ENCODE data around the gene OR2F2. TPM values are rescaled to one million over a fixed set of nuclear protein-coding genes. Genes with fewer than 3 reads are reported as not detected.

OR2F2 gene
- total RNA-seq, 1 donor from 2014 or later: not detected

- Mint-ChIP-seq H3K4me1 (ENCODE audit: low read depth, unreplicated experiment) (peaks cover 12% of the 10 kb centered on the region), H3K4me3 (ENCODE audit: unreplicated experiment) (no peak overlapping the region), H3K9me3 (ENCODE audit: unreplicated experiment) (peaks cover 4% of the 10 kb centered on the region), H3K36me3 (ENCODE audit: low read depth, unreplicated experiment) (peaks cover 3% of the 10 kb centered on the region), H3K27me3 (ENCODE audit: low read depth, unreplicated experiment) (no peaks in the 10 kb centered on the region), H3K27ac (ENCODE audit: unreplicated experiment) (no peak overlapping the region)
- Histone ChIP-seq H3K36me3 (ENCODE audit: insufficient read depth, low read length) (no peaks in the 10 kb centered on the region), H3K27ac (ENCODE audit: low read depth, low read length) (no peak overlapping the region), H4K20me1 (ENCODE audit: insufficient read depth, low read length) (peaks cover 11% of the 10 kb centered on the region), H3K27me3 (ENCODE audit: insufficient read depth, low read length) (no peaks in the 10 kb centered on the region), H3K4me1 (ENCODE audit: insufficient read depth, low read length) (peaks cover 9% of the 10 kb centered on the region), H2AFZ (ENCODE audit: low read depth, low read length) (no peak overlapping the region), H3K9me3 (ENCODE audit: insufficient read depth, low read depth, low read length) (no peaks in the 10 kb centered on the region), H3K4me3 (ENCODE audit: insufficient read depth, low read depth, low read length) (no peak overlapping the region), H3K79me2 (ENCODE audit: insufficient read depth, low read length) (peaks cover 68% of the 10 kb centered on the region), H3K4me2 (ENCODE audit: low read length) (no peak overlapping the region), H3K9ac (ENCODE audit: low read length) (no peak overlapping the region)
- no peak for TF ChIP-seq EZH2 (IDR thresholded peaks at IDR 0.05; ENCODE audit: insufficient read depth, low read length)
- TF ChIP-seq, protein P1, sequence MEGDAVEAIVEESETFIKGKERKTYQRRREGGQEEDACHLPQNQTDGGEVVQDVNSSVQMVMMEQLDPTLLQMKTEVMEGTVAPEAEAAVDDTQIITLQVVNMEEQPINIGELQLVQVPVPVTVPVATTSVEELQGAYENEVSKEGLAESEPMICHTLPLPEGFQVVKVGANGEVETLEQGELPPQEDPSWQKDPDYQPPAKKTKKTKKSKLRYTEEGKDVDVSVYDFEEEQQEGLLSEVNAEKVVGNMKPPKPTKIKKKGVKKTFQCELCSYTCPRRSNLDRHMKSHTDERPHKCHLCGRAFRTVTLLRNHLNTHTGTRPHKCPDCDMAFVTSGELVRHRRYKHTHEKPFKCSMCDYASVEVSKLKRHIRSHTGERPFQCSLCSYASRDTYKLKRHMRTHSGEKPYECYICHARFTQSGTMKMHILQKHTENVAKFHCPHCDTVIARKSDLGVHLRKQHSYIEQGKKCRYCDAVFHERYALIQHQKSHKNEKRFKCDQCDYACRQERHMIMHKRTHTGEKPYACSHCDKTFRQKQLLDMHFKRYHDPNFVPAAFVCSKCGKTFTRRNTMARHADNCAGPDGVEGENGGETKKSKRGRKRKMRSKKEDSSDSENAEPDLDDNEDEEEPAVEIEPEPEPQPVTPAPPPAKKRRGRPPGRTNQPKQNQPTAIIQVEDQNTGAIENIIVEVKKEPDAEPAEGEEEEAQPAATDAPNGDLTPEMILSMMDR (IDR thresholded peaks at IDR 0.05; ENCODE audit: insufficient read depth, low read depth, low read length): no peak
- DNase-seq (ENCODE audit: low read depth): no peak
- FAIRE-seq: no peak
Observed at GRCh38 chr7:143886826-143887477, 48.1 kb upstream of the OR2F2 start.

- Histone ChIP-seq H3K4me2 (ENCODE audit: low read length) (no peak overlapping the region), H3K4me1 (ENCODE audit: insufficient read depth, low read length) (peaks cover 4% of the 10 kb centered on the region), H3K27me3 (ENCODE audit: insufficient read depth, low read length) (no peaks in the 10 kb centered on the region), H3K9ac (ENCODE audit: low read length) (no peak overlapping the region), H3K27ac (ENCODE audit: low read depth, low read length) (no peak overlapping the region), H4K20me1 (ENCODE audit: insufficient read depth, low read length) (peaks cover 14% of the 10 kb centered on the region), H3K36me3 (ENCODE audit: insufficient read depth, low read length) (no peaks in the 10 kb centered on the region), H3K9me3 (ENCODE audit: insufficient read depth, low read depth, low read length) (no peaks in the 10 kb centered on the region), H3K79me2 (ENCODE audit: insufficient read depth, low read length) (peaks cover 71% of the 10 kb centered on the region), H3K4me3 (ENCODE audit: insufficient read depth, low read depth, low read length) (no peak overlapping the region), H2AFZ (ENCODE audit: low read depth, low read length) (no peak overlapping the region)
- peaks cover 3% of the 10 kb centered on the region for H3K36me3 Mint-ChIP-seq (ENCODE audit: low read depth, unreplicated experiment)
- no peak overlapping the region for H3K4me3 Mint-ChIP-seq (ENCODE audit: unreplicated experiment)
- FAIRE-seq (no peak), DNase-seq (ENCODE audit: low read depth) (no peak)
- no peaks in the 10 kb centered on the region for H3K27me3 Mint-ChIP-seq (ENCODE audit: low read depth, unreplicated experiment)
- H3K27ac Mint-ChIP-seq (ENCODE audit: unreplicated experiment): no peak overlapping the region
- TF ChIP-seq, protein P1 (IDR thresholded peaks at IDR 0.05; ENCODE audit: insufficient read depth, low read depth, low read length): no peak
- TF ChIP-seq EZH2 (IDR thresholded peaks at IDR 0.05; ENCODE audit: insufficient read depth, low read length): no peak
- peaks cover 9% of the 10 kb centered on the region for H3K4me1 Mint-ChIP-seq (ENCODE audit: low read depth, unreplicated experiment)
- H3K9me3 Mint-ChIP-seq (ENCODE audit: unreplicated experiment): peaks cover 4% of the 10 kb centered on the region
Observed at GRCh38 chr7:143889068-143889467, 46.0 kb upstream of the OR2F2 start.

GRCh38 chr7:143890558-143890957, 44.5 kb upstream of the OR2F2 start:
- no peaks in the 10 kb centered on the region for H3K4me1 ChIP-seq (ENCODE audit: insufficient read depth, low read length)
- no peaks in the 10 kb centered on the region for H3K36me3 ChIP-seq (ENCODE audit: insufficient read depth, low read length)
- no peak for DNase-seq (ENCODE audit: low read depth)
- Mint-ChIP-seq H3K36me3 (ENCODE audit: low read depth, unreplicated experiment) (peaks cover 3% of the 10 kb centered on the region), H3K9me3 (ENCODE audit: unreplicated experiment) (peaks cover 4% of the 10 kb centered on the region), H3K27ac (ENCODE audit: unreplicated experiment) (no peak overlapping the region), H3K27me3 (ENCODE audit: low read depth, unreplicated experiment) (no peaks in the 10 kb centered on the region), H3K4me1 (ENCODE audit: low read depth, unreplicated experiment) (peaks cover 9% of the 10 kb centered on the region), H3K4me3 (ENCODE audit: unreplicated experiment) (no peak overlapping the region)
- H4K20me1 ChIP-seq (ENCODE audit: insufficient read depth, low read length): peaks cover 17% of the 10 kb centered on the region
- no peaks in the 10 kb centered on the region for H3K27me3 ChIP-seq (ENCODE audit: insufficient read depth, low read length)
- H3K9ac ChIP-seq (ENCODE audit: low read length): no peak overlapping the region
- FAIRE-seq: no peak
- TF ChIP-seq EZH2 (IDR thresholded peaks at IDR 0.05; ENCODE audit: insufficient read depth, low read length): no peak
- TF ChIP-seq, protein P1 (IDR thresholded peaks at IDR 0.05; ENCODE audit: insufficient read depth, low read depth, low read length): no peak
- H2AFZ ChIP-seq (ENCODE audit: low read depth, low read length): no peak overlapping the region
- no peaks in the 10 kb centered on the region for H3K9me3 ChIP-seq (ENCODE audit: insufficient read depth, low read depth, low read length)
- no peak overlapping the region for H3K4me2 ChIP-seq (ENCODE audit: low read length)
- H3K79me2 ChIP-seq (ENCODE audit: insufficient read depth, low read length): peaks cover 74% of the 10 kb centered on the region
- H3K27ac ChIP-seq (ENCODE audit: low read depth, low read length): no peak overlapping the region
- H3K4me3 ChIP-seq (ENCODE audit: insufficient read depth, low read depth, low read length): no peak overlapping the region
